WI38 (cell line): ENCODE data around the gene NCOA5.
A peak's percentile ranks its signal among the peaks of the same experiment; 100 is the strongest.

Experiments
- H3K4me3 ChIP-seq: 2 replicates; pipeline ENCODE4 v1.5.1; 2011; ENCODE audit warnings: low read depth, mild to moderate bottlenecking, control low read depth, low read length
- CTCF ChIP-seq: IDR thresholded peaks from 2 replicates; pipeline ENCODE4 v1.5.1; 2012; ENCODE audit warnings: low read depth, mild to moderate bottlenecking, control low read depth, low read length

NCOA5 gene

GRCh38 chr20:46089417-46090388 is at the start of gene NCOA5:
NCOA5 (minus strand) TSS chr20:46089962; CDS start chr20:46079424, 10,538 bp downstream.
- peak within 1 kb of the TSS; percentile 88 for H3K4me3 ChIP-seq
- no peak for TF ChIP-seq CTCF

GRCh38 chr20:46139266-46139889 is 49.6 kb upstream of the NCOA5 start:
- no peak for TF ChIP-seq CTCF

GRCh38 chr20:46137816-46138215 is 48.1 kb upstream of the NCOA5 start:
- no peak overlapping the region for H3K4me3 ChIP-seq
- no peak for TF ChIP-seq CTCF

More at GRCh38 chr20:46139266-46139889, 49.6 kb upstream of the NCOA5 start:
- H3K4me3 ChIP-seq: no peak overlapping the region

- TF ChIP-seq CTCF: no peak
- no peak overlapping the region for H3K4me3 ChIP-seq
Measured at GRCh38 chr20:46135856-46136633, 46.3 kb upstream of the NCOA5 start.

- no peak for TF ChIP-seq CTCF
- no peak overlapping the region for H3K4me3 ChIP-seq
Measured at GRCh38 chr20:46134716-46135115, 45.0 kb upstream of the NCOA5 start.

- no peak for TF ChIP-seq CTCF
- no peak overlapping the region for H3K4me3 ChIP-seq
Measured at GRCh38 chr20:46133886-46134654, 44.3 kb upstream of the NCOA5 start.
